NCI-H774 (cell line): ENCODE data around the gene RPUSD1.

Experiments used
- DNase-seq: peaks from one replicate; lab custom pipeline; 2025; lab: John Stamatoyannopoulos, UW

Gene RPUSD1

DNA sequence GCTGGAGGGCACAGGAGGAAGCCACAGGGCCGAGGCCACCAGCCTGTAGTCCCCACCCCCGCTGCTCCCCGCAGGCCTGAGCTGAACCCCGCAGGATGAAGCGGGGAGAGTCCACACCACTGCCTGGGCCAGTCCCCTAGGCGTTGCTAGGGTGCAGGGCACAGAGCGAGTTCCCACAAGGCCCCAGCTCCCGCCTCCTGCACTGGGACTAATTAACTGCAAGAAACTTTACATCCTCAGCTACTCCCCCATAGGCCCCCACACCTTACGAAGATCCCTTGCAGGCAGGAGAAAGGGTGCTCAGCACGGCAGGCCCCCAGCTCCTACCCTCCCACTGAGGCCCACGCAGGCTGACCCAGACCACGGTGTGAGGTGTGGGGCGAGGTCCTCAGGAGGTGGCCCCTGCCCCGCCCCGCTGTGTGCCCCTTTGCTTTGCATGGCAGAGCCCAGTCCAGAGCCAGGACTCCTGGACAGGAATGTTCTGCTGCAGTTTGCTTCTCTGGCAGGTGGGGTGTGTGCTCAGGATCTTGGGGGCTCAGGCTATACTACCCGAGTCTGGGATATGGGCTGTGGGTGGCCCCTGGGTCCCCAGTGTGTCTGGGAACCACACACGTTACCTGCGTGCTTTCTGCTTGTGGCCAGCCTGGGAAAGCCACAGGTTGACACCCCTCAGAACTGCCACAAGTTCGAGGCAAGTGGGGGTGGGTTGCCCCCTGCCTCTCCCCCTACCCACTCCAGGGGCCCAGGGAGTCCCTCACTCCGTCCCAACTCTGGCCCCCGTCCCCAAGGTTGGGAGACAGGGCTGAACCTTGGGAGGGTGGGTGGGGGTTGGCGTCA, 11.1 kb upstream of the RPUSD1 start:
- no peak for DNase-seq

DNA sequence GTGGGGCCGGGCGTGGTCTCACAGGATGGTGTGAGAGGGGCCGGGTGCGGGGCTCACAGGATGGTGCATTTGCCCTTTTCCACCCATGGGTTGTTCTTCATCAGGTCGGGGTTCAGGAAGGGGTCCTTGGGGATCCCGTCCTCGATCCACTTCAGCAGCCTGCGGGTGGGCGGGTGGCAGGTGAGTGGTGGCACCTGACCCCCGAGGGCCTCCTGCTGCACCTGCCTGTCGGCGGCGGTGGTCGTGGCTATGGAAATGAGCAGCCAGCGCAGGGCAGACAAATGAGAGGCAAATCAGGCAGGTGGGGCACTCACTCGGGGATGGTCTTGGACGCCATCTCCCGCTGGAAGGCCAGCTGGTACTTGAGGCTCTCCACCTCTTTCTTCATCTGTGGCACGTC, 10.5 kb upstream of the RPUSD1 start:
- DNase-seq = no peak

DNA sequence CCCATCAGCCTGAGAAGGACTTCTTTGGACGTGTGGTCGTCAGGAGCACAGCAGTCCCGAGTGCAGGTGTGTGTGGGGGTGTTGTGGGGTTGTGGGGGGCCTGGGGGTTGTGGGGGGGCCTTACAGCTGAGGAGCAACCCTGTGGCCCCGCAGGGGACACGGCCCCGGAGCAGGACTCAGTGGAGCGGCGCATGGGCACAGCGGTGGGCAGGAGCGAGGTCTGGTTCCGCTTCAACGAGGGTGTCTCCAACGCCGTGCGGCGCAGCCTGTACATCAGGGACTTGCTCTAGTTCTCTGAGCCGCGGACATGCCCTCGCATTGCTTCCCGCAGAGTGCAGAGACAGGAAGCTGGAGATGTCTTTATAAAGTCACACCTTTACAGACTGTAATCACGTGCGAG, 9.5 kb upstream of the RPUSD1 start:
- DNase-seq = no peak

DNA sequence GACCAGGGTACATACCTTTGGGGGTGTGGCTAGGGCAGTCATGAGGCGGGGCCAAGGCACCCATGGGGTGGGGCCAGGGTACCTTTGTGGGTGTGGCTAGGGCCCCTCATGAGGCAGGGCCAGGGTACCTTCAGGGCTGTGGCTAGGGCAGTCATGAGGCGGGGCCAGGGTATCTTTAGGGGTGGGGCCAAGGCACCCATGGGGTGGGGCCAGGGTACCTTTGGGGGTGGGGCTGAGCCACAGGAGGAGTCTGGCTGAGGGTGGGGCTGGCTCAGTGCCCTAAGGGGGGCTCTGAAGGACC, 8.9 kb upstream of the RPUSD1 start:
- DNase-seq = no peak

DNA sequence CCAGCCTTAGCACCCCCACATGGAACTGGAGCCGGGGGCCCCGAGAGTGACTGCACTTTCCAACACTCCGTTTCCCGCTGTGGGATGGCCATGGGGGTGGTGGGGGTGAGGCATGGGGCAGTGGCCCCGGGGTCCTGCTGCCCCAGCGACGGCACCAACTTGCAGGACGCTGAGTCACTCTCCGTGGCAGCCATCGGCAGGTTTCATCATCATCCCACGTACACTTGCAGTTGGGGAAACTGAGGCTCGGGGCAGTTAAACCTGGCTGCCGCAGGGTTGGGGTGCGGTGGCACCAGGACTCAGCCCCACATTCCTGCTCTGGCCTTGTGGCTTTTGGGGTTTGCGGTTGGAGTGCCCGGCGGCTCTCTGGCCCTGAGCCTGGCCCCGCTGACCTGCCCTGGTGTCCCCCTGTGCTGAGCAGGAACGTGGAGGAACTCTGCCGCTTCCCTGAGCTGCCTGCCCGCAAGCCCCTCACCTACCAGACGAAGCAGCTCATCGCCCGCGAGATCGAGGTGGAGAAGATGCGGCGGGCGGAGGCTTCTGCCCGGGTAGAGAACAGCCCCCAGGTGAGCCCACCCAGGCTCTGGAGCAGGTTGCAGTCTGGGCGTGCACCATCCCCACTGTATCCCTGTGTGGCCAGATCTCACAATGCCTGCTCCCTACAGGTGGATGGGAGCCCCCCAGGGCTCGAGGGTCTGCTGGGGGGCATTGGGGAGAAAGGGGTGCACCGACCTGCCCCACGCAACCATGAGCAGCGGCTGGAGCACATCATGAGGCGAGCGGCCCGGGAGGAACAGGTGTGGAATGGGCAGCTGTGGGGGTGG, 8.3 kb upstream of the RPUSD1 start:
- DNase-seq = no peak

DNA sequence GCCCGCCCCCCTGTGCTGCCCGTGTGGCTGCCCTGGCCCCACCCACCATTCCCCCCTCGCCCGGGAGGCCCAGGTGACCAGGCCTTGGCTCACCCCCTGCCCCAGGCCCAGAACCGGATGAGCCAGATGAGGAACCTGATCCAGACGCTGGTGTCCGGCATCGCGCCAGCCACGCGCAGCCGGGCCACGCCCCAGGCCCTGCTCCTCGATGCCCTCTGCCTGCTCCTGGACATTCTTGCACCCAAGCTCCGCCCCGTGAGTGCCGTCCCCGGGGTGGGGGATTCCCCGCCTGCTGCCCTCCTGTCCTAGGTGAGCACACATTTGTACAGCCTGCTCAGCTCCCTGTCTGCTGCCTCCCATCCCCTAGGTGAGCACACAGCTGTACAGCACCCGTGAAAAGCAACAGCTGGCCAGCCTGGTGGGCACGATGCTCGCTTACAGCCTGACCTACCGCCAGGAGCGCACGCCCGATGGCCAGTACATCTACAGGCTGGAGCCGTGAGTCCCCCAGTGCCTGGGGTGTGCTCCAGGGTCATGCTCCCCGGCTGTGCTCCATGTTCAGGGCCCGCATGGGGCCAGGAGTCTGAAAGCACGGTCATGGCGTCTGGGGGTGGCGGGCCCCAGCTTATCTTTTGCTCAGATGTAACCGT, 7.5 kb upstream of the RPUSD1 start:
- DNase-seq = no peak

DNA sequence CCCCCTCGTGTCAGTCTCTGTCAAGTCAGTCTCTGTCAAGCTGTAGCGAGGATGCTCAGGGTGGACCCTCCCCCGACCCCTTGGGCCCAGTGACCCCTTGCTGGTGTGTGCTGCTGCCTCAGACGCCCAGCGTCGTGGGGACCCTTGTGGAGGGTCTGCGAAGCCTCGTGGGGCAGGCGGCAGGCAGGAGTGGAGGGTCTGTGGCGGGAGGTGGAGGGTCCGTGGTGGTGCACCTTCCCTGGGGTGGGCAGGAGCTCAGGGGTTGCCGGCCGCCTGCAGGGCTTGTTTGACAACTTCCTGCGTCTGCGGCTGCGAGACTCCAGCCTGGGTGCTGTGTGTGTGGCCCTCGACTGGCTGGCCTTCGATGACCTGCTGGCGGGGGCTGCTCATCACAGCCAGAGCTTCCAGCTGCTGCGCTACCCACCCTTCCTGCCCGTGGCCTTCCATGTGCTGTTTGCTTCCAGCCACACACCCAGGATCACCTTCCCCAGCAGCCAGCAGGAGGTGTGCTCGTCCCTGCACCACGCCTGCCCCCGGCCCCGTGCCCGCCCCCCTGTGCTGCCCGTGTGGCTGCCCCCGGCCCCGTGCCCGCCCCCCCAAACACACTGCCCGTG, 6.8 kb upstream of the RPUSD1 start:
- DNase-seq = no peak

DNA sequence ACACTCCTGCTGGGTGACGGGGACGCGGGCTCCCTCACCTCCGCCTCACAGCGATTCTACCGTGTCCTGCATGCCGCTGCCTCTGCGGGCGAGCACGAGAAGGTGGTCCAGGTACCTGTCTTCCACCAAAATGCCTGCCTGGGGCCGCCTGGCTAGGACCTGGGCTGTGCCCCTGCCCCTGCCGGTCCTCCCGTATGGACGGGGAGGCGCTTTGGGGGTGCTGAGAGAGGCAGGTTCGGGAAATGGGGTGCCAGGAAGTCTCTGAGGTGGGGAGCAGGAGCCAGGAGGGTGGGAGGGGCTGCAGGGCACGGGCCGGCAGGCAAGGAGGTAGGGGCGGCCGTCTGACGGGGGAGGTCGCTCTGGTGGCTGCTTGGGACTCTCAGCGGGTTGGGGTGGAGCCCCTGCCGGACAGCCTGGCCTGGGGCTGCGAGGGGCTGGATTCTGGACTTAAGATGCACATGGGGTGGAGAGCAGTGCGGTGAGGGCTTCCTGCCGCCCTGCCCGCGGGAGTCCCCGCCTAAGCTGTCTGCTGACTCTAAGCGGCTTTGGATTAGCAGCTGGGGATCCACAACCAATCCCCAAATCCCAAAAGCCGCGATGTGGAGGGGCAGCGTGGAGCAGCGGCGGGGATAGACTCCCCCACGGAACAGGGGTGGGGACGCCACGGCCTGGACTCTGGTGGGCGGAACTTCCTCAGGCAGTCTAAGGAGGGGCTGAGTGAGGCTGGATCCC, 6.1 kb upstream of the RPUSD1 start:
- no peak for DNase-seq

DNA sequence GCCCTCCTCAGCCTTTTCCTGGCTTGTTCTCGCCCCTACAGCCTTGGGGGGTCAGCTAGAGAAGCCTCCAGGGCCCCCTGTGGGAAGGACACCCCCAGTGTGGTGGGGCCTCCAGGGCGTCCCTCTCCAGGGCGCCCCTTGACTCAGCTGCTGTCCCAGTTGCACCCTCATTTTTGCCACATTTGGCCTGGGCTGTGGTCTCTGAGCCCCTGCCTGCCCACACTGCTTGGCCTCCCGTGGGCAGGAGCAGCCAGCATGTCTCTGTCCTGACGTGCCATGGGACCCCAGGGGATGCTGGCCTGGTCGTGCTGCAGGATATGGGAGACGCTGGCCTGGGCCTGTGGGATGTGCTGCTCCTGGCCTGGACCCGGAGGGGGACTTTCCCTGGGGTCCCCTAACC, 5.2 kb upstream of the RPUSD1 start:
- DNase-seq = no peak

DNA sequence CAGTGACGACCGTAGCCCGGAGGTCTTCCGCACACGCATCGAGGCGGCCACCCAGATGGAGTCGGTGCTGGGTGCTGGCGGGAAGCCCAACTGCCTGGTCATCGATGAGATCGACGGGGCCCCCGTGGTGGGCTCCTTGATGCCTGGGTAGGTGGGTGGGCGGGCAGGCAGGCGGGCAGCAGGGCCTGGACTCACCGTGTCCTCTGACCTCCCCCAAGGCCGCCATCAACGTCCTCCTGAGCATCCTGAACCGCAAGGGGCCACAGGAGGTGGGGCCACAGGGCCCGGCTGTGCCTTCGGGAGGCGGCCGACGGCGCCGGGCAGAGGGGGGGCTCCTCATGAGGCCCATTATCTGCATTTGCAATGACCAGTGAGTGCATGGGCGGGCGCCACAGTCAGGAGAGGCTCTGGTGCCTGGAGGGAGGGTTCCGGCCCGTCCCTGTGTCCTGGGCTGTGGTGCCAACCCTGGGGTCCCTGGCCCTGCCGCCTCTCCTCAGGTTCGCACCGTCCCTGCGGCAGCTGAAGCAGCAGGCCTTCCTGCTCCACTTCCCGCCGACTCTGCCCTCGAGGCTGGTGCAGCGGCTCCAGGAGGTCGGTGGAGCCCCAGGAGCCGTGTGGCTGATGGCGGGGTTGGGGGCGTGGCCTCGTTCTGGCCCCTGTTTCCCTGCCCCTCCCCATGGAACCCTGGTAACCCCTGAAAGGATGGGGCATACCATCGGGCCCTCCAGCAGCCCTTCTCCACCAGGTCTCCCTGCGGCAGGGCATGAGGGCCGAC, 4.2 kb upstream of the RPUSD1 start:
- no peak for DNase-seq

DNA sequence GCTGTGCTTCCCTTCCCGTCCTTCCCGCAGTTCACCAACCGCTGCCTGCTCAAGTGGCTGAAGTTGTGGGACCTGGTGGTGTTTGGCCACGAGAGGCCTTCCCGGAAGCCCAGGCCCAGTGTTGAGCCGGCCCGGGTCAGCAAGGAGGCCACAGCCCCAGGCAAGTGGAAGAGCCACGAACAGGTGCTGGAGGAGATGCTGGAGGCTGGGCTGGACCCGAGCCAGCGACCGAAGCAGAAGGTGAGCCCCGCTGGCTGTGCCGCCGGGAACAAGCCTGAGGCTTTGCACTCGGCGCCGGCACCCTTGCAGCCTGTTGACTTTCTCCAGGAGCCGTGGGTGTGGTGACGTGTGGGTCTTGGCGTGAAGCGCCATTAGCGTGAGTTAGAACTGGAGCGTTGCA, 3.0 kb upstream of the RPUSD1 start:
- DNase-seq = no peak

DNA sequence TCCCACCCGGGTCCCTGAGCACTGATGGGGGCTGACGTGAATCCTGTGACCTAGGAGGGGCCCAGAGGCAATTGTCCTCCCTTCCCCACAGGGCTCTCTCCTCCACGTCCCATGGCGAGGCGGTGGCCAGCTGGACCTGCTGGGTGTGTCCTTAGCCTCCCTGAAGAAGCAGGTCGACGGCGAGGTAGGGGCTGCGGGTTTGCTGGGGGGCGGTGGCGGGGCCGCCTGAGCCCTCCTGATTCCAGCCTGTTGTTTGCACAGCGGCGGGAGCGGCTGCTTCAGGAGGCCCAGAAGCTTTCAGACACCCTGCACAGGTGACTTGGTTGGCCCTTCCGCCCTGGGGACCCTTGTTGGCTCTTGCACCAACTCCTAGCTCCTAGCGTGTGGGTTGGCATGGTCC, 1.9 kb upstream of the RPUSD1 start:
- DNase-seq = no peak

DNA sequence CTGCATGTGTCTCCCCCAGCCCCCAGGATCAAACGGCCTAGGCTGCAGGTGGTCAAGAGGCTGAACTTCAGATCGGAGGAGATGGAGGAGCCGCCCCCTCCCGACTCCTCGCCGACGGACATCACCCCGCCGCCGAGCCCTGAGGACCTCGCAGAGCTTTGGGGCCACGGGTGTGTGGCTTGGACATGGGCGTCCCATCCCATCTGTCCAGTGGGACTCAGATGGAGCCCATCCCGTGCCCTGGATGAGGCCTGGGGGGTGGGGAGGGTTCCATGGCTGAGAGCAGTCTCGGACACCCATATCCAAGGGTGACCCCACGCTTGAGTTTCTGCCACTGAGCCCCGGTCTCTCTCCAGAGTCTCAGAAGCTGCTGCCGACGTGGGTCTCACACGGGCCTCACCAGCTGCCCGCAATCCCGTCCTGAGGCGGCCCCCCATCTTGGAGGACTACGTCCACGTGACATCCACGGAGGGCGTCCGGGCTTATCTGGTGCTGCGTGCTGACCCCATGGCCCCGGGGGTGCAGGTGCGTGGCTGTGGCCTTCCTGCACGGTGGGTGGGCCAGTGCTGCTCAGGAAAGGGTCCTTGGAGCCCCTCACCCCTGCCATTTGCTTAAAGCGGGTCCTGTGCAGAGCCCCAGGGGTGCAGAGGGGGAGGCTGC, 1.1 kb upstream of the RPUSD1 start:
- no peak for DNase-seq

DNA sequence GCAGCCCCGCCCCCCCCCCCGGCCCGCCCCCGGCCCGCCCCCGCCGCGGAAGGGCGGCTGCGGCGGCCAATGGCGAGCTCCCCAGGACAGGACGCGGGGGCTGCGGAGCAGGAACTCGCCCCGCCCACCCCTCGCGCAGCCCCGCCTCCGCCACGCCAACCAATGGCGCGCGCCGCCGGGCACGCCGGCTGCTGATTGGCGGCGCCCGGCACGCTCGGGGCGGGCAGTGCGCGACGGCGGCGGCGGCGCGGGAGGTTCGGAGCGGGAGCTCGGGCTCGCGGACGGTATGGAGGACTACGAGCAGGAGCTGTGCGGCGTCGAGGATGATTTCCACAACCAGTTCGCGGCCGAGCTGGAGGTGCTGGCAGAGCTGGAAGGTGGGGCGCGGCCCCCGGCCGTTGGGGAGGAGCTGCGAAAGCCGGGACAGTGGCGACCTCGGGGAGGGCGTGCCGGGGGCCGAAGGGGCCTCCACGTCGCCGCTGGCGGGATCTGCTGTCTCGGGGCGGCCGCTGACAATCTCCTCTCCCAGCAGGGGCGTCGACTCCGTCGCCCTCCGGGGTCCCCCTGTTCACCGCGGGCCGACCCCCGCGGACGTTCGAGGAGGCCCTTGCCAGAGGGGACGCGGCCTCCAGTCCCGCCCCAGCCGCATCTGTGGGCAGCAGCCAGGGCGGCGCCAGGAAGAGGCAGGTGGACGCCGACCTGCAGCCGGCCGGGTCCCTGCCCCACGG, 382 bp upstream of the RPUSD1 start, which contains the start of gene CHTF18:
Gene CHTF18 (plus strand): TSS at position 222 of the 728 bp plus-strand sequence. CDS start 65 bp downstream, at position 287.
- DNase-seq = peak; percentile 72

DNA sequence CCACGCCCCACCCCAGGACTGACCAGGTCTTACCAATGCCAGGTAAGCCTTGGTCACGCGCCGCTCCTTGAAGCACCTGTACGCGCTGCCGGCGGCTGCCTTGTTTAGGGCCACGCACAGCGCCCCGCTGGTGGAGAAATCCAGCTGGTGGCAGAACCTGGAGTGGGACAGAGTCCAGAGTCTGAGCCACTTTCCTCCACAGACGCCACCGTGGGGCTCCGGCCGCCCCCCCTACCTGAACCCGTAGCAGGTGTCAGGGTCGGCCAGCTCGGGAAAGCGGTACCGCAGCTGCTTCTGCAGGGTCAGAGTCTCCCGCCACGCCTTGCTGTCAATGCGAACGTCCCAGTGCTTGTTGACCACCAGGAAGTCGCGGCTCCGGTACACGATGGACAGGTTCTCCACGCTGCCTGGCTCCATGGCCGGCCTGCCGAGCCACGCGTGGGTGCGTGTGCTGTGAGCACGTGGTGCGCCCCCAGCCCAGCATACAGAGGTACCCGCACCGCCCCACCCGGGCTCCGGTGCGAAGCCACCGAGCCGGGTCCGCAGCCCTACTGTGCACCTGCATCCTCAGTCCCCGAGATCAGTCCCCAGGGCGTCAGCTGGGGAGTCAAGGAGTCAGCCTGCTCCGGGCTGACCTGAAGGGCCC, 737 bp downstream of the RPUSD1 start:
- DNase-seq = no peak

DNA sequence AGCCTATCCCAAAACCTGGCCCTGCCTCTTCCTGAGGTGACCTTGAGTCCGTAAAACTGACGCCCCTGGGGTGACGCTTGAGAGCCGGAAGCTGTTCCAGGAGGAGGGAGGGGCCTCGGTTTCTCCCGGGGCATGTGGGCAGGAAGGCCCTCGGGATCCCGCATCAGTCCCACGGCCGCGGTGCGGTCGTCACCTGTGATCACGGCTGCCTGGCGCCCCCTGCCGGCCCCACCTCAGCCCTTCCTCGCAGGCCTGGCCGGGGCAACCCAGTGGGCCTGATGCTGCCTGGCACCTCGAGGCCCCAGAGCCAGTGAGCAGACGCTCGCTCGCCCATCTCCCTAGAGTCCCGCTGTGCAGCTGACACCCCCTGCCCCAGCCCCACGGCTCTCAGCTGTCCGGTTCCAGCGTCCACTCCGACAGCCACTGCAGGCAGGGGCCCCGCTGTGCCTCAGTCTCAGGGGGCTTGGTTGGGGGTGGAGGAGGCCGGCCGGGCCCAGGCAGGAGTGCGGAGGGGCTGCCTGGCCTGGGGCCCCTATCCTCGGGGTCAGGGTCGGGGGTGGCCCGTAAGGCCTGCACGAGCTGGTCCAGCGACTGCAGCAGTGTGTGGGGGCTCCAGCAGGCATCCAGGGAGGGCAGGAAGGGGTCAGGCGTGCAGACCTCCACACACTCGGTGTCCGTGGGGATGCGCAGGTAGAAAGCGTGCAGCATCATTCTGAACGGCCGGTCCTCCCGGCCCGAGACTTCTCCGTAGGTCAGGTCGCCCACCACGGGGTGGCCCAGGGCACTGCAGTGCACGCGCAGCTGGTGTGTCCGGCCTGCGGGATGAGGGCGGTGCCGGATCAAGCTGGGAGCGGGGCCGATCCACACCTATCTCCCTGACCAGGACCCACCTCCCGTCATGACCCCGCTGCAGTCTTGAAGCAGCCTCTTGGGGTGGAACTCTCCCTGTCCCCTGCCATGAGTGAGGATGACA, 2.3 kb downstream of the RPUSD1 start:
- DNase-seq = no peak

DNA sequence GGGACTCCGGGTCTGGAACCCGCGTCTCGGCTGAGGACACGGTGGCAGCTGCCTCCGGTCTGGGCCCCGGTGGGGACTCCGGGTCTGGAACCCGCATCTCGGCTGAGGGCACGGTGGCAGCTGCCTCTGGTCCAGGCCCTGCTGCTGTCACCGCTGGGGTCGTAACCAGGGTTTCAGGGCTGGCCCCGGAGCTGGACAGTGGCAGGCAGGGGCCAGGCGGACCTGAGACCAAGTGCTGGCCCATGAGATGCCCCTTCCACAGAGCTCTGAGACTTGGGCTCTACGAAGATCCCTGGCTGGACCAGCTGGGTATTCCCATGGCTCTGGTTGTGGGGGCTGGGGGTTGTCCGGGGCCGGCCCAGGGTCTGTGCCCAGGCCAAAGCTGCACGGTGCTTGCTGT, 3.8 kb downstream of the RPUSD1 start:
- no peak for DNase-seq
